GM21515 (cell line): Measurements from ENCODE around the gene CNTRL.
"Not testable (repeated sequence)": the region's sequence is repeated elsewhere in the genome, so short reads cannot be mapped to it uniquely, and the experiment has no call there.

Experiments used
- ATAC-seq: cut with Tn5 transposase; IDR thresholded peaks from one replicate; pipeline ENCODE4 v1.9.1; 2021; ENCODE audit not compliant: unreplicated experiment

Gene CNTRL

DNA sequence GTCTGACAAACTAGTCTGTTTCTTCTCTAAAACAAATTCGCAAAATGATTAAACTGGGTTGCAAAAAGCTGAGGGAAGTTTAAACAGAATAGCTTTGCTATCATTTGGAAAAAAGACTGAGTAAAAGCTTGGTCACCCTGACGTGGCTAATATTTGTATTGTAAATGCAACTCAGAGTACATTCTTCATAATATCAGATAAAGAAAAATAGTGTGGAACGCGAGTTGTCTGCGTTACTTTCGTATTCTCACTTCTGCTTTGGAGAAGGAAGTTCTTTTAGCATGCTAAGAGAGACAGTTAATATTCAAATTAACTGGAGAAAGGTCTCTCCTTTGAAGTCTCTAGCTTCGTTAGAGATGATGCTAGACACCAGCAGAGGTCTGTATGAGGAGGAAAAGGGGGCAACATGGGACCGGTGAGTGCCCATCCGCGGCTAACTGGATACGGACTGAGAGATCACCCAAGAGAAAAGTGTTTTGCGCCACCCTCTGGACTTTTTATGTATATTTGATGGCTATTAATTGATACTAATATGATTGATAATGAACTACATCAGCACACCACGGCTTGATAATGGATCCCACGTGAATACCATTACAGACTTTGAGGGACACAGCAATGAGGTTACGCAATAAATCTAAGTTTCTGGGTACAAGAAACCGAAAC lies 2.9 kb upstream of the CNTRL start:
- peak; percentile 47 for ATAC-seq

DNA sequence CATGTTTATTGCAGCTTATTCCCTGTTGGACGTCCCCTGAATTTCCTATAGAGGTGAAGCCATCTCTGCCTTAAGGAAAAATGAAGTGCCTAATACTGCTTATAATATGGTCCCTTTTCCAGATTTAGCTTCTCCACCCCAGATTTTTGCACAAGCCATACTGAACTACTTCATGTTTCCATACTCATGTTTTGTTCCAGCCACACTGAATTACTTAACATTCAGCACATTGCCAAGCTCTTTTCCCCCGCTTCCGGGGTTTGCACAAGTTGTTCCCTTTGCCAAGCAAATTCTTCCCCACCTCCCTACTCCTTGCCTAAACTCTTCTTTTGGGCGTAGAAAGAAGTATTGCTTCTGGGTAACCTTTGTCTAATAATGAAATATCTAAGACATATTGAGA lies 1.7 kb upstream of the CNTRL start:
- ATAC-seq: no peak

DNA sequence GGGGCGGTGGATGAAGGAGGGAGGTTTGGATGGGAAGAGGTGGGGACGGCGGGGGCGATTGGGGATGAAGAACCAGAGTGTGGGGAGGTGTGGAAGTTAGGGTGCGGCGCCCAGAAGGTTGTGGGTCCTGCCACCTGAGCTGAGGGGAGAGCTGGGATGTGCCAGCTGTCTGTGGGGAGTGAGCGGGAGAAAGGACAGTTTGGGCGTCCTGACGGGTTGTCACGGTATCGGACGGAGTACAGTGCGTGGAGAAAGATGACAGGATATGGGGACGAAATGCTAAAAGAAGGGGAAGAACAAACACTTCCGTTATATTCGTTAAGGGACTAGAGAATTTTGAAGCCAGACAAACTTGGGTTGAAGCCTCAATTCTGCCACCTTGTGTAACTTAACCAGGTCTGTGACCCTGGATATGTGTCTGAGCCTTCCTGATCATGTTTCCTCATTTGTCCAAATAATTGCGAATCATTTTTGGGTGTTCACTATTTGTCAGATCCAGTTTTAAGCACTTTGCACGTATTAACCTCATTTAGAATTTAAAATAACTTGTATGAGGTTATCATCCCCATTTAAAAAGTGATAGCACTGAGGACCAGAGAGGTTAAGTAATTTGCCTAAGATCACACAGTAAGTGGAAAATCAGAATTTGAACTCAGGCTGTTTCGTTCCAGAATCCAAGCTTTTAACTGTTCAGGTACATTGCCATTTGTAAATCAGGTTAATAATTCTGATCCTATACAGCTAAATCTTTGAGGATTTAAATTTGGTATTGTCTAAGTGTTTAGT lies 689 bp downstream of the CNTRL start:
- ATAC-seq: peak; percentile 7

DNA sequence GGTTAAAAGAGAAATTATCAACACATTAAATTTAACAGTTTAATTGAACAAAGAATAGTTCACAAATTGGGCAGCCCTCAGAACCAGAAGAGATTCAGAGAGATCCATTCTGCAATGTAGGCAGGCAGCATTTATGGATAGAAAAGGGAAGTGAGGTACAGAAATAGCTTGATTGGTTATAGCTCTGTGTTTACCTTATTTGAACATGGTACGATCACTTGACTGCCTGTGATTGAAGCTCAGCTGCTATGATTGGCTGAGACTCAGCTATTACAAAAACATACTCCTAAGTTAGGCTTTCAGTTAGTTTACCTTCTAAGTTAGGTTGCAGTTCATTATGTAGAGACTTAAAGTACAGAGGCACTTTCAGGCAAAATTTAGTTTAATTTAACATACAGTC lies 7.3 kb downstream of the CNTRL start:
- ATAC-seq: no peak

DNA sequence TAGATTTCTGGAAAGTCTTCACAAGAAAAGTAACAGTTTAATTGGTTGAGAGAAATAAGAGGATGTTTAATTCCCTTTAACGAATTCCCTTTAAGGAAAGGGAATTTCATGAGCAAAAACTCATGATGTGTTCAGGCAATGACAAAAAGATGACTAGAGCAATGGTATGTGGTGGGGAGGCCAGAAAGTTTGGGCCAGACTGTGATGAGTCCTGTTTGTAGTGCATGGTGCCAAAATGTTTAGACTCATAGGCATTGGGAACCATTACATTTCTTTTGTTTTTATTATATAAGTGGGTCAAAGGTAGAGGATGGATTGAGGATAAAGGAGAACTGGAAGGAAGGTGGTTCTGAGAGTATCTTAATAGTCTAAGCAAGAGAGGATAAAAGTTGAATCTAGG lies 10.9 kb downstream of the CNTRL start:
- ATAC-seq: no peak

DNA sequence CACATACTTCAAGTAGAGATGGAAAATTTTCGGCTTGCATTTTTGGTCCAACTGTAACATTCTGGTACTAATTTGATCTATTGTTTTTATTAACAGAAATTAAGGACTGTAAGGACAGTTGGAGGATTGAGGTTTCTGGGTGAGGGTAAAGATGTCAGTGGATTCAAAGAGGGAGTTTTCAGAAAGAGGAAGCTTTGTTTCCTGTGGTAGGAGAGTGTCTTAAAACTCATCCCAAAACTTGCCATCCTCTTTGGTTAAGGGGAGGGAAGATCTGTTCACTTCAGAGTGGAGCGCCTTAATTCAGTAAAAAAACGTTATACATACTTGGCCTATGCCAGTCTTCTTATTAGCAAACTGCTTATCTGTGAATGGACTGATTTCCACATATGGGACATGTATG lies 13.8 kb downstream of the CNTRL start:
- no peak for ATAC-seq

DNA sequence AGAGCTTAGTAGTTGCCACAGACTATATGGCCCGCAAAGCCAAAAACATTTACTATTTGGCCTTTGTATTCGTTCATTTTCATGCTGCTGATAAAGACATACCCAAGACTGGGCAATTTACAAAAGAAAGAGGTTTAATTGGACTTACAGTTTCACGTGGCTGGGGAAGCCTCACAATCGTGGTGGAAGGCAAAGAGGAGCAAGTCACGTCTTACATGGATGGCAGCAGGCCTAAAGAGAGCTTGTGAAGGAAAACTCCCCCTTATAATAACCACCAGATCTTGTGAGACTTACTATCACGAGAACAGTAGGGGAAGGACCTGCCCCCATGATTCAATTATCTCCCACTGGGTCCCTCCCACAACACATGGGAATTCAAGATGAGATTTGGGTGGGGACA lies 16.0 kb downstream of the CNTRL start:
- ATAC-seq: not testable (repeated sequence)

DNA sequence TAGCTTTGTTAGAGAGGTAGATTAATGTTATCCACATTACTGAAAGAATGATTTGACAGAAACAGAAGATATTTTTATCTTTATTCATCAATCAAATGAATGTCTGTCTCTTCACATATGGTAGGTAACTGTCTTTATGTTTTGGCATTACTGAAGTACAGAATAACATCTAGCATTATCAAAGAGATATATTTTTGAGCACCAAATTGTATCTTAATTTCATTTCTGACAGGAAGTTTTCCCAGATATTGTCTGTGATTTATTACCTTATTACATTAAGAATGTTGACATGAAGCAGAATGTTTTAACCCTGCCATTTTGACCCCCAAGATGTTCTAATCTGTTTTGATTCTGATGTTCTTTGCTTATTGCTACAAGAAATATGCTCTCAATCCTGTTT lies 20.3 kb downstream of the CNTRL start:
- ATAC-seq: no peak

DNA sequence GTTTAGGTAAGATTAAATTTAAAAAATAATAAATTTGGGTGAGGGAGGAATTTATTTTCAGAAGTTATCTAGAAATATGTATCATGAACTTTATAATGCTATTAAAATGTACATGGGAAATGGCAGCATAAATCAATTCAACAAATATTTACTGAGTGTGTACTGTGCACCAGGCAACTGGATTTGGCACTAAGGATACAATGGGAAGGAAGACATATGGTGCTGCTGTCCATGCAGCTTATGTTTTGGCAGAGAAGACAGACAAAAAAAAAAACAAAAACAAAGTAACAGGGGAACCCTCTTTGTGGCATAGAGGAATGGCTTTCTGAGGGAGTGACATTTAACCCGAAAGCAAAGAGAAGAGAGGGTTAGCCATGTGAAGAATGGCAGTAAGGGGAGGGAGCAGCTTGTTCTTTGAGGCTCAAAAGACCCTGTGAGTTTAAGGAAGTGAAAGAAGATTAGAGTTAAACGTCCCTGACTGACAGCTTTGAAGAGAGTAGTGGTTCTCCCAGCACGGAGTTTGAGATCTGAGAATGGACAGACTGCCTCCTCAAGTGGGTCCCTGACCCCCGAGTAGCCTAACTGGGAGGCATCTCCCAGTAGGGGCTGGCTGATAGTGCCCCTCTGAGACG lies 23.9 kb downstream of the CNTRL start:
- ATAC-seq: no peak

DNA sequence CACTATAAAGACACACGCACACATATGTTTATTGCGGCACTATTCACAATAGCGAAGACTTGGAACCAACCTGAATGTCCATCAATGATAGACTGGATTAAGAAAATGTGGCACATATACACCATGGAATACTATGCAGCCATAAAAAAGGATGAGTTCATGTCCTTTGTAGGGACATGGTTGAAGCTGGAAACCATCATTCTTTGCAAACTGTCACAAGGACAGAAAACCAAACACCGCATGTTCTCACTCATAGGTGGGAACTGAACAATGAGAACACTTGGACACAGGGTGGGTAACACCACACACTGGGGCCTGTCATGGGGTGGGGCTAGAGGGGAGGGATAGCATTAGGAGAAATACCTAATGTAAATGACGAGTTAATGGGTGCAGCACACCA lies 29.3 kb downstream of the CNTRL start:
- not testable (repeated sequence) for ATAC-seq

DNA sequence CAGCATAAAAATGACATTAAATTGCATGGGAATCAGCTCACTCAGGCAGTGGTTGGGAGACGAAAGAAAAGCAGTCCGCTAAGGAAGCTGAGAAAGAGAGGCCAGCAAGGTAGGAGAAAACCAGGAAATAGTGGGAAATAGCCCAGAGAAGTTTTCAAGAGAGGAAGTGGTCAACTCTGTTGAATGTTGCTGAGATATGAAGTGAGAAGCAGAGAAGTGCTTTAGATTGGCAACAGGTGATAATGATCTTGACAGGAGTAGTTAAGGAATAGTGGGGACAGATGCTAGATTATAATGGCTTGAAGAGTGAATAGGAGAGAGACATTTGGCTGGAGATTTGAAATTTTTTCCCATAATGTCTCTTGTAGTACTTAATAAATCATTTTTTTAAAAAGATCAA lies 30.8 kb downstream of the CNTRL start:
- no peak for ATAC-seq

DNA sequence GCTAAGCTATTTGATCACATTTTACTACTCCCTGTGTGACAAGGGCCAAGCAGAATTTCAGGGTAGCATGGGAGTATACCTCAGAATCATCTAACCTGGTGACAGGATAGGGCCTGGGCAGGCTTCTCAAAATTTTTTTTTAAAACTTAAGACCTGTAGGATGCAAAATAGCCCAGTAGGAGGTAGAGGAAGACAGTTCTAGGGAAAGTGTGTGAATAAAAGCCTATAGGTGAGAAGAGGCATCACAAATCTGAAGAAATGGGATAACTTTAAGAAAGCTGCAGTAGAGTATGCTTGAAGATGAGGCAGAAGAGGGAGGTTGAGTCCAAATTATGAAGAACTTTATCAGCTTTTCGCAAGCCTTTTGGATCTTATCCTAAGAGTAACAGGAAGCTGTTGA lies 32.3 kb downstream of the CNTRL start:
- ATAC-seq: no peak

DNA sequence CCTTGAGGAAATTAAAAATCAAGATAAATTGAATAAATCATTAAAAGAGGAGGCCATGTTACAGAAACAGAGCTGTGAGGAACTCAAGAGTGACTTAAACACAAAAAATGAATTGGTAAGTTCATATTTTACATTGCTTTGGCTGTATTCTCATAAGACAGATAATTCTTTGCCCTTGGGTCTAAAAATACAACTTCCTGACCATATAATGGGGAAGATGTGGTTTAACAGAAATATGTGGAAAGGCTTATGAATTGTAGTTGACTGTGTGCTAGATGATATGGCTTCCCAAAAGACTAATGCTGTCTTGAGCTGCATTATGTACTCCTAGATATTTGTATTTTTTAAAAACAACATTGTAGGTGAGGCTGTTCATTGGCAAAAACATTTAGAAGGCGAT lies 33.1 kb downstream of the CNTRL start:
- ATAC-seq: no peak

DNA sequence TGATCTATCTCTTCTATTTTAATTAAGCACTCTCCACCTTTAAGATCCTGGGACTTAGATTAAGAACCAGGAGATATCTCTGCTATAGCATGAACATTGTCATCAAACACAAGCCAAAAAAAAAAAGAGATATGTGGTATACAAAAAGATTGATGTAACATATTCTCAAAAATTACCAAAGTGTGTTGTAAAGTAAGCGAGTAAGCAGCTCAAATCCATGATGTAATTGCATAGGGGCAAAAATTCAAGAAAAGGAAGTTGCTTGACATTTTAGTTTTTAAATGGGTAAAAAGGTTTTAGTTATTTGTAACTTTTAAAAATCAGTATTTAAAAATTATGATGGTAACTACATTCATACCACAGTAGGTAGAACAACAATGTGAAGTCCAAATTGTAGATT lies 40.7 kb downstream of the CNTRL start:
- no peak for ATAC-seq

DNA sequence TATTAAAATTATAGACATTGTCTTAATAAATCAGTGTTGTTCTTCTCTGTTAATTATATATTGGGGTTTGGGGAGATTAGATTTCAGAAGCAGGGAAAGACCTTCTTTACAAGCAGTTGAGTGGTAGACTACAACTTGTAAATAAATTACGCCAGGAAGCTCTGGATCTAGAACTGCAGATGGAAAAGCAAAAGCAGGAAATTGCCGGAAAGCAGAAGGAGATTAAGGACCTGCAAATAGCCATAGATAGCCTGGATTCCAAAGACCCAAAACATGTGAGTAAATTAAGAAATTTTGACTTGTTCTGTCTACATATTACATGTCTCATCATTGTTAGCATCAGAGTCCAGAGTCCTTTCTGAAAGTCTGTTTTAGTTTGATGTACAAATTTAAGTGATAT lies 43.5 kb downstream of the CNTRL start:
- no peak for ATAC-seq

DNA sequence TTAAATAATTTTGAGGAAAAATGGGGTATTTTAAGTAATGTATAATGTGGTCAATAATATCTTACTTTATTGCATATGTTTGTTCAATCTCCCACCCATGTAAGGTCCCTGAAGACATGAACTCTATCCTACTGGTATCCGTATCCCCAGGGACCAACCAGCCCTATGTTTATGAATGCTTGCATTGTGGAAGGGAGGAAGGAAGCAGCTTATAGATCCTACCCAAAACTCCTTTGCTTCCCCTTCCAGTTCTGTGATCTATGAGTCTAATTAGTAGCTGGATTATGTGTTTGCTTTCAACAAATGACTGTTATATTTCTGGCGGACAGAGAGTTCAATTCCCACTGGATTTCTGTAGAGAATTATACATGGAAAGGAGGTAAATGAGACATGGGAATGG lies 45.6 kb downstream of the CNTRL start:
- ATAC-seq: no peak

DNA sequence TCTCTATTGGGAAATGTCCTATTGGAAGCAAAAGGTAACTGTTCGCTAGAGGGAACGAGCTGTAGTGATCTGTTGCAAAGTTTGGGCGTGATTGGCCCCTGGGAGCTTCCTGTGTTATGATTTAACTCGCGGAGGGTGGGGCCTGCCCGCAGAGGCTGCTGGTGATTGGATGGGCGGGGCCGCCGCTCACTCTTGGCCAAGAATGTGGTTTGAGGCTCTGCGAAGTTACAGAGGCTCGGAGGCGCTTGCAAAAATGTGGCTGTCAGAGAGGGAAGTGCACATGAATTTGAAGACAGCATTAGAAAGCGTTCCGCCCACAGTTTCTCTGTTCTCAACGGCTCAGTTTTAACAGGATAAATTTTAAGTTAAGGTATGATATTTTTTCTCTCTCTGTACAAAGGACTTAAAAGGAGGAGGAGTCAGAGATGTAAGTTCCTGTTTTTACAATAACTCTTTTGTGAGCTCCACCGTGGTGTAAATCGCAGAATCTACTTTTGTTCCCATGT lies 46.9 kb downstream of the CNTRL start:
- peak; percentile 100 for ATAC-seq

DNA sequence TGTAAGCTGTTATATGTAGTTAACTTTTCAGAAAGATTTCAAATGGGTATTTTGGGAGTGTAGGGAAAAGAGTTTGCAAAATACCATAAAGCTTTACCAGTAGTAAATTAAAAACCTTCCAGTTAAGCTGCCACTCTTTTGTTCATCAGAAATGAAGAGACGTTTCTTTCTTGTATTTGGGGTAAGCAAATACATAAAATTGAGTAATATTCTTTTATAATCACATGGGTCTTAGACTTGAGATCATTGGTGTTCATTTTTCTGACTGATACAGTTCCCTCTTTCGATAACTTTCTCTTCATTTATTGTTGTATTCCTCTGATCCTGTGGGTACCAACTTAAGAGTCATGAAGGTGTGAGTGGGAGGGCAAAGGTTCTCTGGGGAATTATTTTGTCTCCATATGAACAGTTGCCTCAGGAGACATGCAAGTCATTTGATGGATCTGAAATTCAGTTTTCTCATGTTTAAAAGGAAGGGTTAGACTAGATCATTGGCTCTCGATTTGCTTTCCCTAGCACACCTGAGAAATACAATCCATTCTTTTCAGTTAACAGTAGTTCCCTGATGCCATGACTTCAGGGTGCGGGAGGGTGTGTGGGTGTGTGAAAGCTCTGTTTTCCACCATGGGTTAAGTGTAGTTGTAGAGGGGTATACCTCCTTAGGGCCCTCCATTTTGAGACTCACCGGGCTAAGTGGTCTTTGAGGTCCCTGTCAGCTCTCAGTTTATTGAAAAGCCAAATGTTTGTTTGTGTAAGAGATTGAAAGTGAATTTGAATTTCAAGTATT lies 47.7 kb downstream of the CNTRL start:
- ATAC-seq: no peak

DNA sequence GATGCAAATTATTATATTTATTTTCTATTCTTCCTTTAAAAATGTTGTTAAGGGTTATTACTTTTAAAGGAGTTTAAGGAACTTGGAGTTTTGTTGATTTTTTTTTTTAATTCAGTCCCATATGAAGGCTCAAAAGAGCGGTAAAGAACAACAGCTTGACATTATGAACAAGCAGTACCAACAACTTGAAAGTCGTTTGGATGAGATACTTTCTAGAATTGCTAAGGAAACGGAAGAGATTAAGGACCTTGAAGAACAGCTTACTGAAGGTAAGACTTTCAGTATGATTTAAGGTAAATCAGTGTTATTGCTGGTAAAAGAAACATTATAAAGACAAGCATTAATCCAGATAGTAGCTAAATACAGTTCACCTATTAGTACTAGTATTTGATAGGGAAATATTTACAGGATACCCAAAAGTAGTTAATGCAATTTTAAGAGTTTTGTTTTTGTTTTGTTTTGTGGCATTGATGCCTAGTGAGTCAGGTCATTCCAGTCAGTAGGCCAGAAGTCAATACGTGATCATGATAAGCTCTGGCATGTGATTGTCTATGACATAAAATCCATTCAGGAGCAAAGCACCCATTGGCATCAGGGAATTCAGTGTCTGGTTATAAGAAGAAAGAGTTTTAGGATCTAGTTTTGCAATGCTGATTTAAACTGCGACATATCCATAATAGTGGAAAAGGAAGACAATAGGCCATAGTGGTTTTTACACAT lies 49.2 kb downstream of the CNTRL start:
- ATAC-seq: no peak

DNA sequence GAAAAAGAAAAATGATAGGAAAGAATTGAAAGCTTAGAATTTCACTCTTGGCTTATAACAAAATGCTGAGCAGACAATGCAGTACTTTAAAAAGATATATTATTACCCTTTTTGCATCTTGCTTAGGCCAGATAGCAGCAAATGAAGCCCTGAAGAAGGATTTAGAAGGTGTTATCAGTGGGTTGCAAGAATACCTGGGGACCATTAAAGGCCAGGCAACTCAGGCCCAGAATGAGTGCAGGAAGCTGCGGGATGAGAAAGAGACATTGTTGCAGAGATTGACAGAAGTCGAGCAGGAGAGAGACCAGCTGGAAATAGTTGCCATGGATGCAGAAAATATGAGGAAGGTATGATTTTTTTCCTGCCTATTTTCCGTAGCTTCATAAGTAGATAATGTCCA lies 50.8 kb downstream of the CNTRL start:
- ATAC-seq: no peak

DNA sequence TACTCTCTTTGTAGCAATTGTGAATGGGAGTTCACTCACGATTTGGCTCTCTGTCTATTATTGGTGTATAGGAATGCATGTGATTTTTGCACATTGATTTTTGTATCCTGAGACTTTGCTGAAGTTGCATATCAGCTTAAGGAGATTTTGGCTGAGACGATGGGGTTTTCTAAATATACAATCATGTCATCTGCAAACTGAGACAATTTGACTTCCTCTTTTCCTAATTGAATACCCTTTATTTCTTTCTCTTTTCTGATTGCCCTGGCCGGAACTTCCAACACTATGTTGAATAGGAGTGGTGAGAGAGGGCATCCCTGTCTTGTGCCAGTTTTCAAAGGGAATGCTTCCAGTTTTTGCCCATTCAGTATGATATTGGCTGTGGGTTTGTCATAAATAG lies 54.6 kb downstream of the CNTRL start:
- ATAC-seq: not testable (repeated sequence)
